GM12865 (cell line): ENCODE data around the gene DNER.

ENCODE experiments used
- DNase-seq: peaks from one replicate; pipeline ENCODE4 v3.0.0; 2010; ENCODE audit warnings: low read depth
- H3K4me3 ChIP-seq: 2 replicates; pipeline ENCODE4 v1.5.1; 2011; ENCODE audit warnings: mild to moderate bottlenecking, low read depth, low read length, control low read depth
- TF ChIP-seq, protein P1 (sequence below): IDR thresholded peaks from 2 replicates; pipeline ENCODE4 v1.5.1; 2011; ENCODE audit warnings: low read length, control low read depth, low read depth, inconsistent platforms; ENCODE audit not compliant: insufficient read depth; ENCODE audit errors: missing control alignments

Gene DNER

DNA sequence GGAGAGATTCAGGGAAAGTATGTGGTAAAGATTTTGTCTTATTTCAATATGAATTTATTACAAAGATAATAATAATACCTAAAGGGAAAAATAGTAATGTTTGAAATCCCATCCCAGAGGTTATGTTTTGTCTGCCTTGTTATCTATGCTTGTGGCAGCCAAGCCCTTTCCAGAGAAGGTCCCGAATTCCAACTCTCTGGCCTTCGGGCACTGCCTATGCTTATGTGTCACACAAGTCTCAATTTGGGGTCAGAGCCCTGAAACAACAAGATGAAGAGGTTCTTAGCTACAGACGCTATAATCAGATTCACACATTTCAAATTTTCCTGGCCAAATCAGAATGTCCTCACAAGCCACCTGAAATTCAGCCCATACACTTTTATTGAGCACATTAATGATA is 59.9 kb downstream of the DNER start:
- no peak for DNase-seq
- TF ChIP-seq, protein P1, sequence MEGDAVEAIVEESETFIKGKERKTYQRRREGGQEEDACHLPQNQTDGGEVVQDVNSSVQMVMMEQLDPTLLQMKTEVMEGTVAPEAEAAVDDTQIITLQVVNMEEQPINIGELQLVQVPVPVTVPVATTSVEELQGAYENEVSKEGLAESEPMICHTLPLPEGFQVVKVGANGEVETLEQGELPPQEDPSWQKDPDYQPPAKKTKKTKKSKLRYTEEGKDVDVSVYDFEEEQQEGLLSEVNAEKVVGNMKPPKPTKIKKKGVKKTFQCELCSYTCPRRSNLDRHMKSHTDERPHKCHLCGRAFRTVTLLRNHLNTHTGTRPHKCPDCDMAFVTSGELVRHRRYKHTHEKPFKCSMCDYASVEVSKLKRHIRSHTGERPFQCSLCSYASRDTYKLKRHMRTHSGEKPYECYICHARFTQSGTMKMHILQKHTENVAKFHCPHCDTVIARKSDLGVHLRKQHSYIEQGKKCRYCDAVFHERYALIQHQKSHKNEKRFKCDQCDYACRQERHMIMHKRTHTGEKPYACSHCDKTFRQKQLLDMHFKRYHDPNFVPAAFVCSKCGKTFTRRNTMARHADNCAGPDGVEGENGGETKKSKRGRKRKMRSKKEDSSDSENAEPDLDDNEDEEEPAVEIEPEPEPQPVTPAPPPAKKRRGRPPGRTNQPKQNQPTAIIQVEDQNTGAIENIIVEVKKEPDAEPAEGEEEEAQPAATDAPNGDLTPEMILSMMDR: no peak
- no peak overlapping the region for H3K4me3 ChIP-seq

DNA sequence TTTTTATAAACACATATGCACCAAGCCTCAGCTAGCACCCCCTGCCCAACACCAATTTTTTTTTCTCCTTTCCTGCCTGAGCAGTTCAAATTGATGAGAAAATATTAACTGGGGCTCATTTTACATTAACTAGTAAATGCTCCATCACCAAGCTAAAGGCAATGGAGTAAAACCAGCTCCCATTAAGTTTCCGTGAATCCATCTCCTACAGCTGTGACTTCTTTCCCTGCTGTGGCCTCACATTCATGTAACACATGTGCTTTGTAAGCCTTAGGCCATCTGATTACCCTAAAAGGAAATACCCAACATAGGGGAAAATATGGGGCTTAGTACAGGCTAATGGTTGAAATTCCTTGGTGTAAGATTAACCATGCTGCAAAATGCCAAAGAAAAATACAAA is 60.8 kb downstream of the DNER start:
- no peak overlapping the region for H3K4me3 ChIP-seq
- DNase-seq: no peak
- TF ChIP-seq, protein P1: no peak

DNA sequence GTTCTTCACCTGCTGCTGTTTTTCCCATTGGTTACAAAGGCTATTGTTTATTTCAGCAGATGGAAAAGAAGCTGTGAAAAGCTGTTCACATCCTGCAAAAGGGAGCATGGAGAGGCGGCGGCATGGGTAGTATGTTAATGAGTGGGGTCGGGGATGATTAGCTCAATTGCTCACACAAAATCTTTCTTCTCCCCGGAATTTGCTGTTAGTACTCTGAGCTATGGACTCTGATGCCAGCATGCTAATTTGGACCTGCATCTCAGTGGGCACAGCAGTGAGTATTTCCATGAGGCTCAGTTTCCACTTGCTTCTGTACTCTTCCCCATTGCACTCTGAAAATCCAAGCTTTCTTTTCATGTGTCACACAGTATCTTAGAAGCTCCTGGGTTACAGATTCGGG is 61.6 kb downstream of the DNER start:
- DNase-seq: no peak
- no peak overlapping the region for H3K4me3 ChIP-seq
- TF ChIP-seq, protein P1: no peak

DNA sequence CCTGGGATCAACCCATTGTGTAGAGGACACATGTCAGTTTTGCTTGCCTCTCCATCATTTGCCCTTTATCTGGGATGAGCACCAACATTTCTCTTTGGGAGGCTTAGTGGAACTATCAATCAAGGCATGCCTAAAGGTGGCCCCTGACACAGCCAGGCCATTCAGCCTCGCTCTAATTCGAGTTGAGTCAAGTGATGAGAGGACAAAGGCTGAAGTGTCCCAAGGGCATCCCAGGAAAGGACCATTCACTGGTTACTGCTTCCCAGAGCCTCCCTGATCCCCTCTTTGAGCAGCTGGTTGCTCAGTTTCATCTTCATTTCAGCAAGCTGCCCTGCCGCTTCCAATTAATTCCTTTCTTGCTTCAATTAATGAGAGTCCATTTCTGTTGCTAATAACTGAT is 63.5 kb downstream of the DNER start:
- TF ChIP-seq, protein P1: no peak
- no peak for DNase-seq
- no peak overlapping the region for H3K4me3 ChIP-seq

DNA sequence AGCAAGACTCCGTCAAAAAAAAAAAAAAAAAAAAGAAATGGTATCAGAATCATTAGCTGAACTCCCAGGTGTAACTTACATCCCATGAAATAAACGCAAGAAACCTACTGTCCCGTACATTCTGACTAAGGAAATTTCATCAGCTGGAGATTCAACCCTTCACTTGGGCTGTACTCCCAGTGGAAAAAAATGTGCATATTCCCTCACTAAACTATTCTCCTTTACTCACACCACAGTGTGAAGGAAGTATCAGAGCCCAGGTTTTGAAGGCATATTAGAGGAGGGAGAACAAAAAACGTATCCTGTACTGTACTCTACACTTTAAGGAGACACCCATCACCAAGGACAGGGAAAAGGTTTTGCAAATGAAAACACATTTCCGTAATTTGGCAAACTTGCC is 64.3 kb downstream of the DNER start:
- H3K4me3 ChIP-seq: no peak overlapping the region
- DNase-seq: no peak
- TF ChIP-seq, protein P1: no peak

DNA sequence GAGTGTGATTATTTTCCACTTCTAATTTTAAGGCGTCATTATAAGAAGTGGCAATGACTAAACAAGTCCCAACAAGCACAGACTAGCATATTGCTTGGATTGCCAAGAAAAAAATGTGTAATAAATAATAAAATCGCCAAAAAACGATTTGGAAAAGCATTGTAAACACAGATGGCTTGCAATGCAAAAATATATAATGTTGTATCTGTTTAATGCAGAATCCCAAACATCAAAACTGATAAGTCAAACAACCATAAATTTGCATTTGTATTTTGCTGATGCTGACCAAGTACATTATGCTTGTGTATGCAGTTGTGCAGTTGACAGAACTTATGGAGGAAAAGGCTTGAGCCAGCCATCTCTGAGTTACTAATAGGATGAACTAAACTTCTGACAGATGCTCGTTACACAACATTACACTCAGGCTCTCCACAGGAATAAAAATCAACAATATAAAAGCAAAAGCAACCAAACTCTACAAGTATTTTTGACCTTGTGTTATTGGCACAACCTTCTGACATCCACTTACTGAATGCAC is 68.1 kb downstream of the DNER start:
- no peak overlapping the region for H3K4me3 ChIP-seq
- no peak for DNase-seq
- TF ChIP-seq, protein P1: no peak

DNA sequence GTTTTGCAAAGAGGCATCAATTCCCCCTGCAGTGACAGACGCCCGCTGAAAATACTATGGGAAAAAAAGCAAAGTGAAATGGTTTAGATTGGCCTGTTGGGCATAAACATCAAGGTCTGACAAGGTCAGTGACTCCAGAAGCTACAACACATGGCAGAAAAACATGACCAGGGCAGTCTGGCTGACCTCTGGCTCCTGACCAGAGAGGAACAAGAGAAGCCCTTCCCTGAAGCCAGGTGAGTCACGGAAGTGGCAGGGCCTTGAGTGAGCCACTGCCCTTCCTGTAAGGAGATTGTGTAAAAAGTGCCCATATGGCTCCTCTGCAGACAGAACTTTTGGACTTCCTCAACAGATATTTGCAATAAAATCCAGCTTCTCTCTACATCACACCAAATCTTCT is 72.0 kb downstream of the DNER start:
- DNase-seq: no peak
- TF ChIP-seq, protein P1: no peak
- H3K4me3 ChIP-seq: no peak overlapping the region
